NT2/D1 (cell line): ENCODE measurements around the gene CD58.

Experiments
- DNase-seq: peaks from one replicate; pipeline ENCODE4 v3.0.0-alpha.2; 2011; ENCODE audit warnings: low read depth, low spot score
- H3K27me3 ChIP-seq: 2 replicates; pipeline ENCODE4 v1.6.0; 2011; ENCODE audit warnings: mild to moderate bottlenecking; ENCODE audit not compliant: insufficient read length, insufficient read depth
- H3K36me3 ChIP-seq: 2 replicates; pipeline ENCODE4 v1.6.1; 2011; ENCODE audit warnings: mild to moderate bottlenecking, low read length, mixed read lengths; ENCODE audit not compliant: insufficient read depth, insufficient read length
- H3K4me1 ChIP-seq: 2 replicates; pipeline ENCODE4 v1.5.1; 2011; ENCODE audit not compliant: insufficient read depth, insufficient read length
- H3K4me3 ChIP-seq: 2 replicates; pipeline ENCODE4 v1.5.1; 2011; ENCODE audit warnings: low read depth; ENCODE audit not compliant: insufficient read length
- H3K9ac ChIP-seq: 2 replicates; pipeline ENCODE4 v1.6.0; 2011; ENCODE audit warnings: low read depth; ENCODE audit not compliant: insufficient read length
- H3K9me3 ChIP-seq: 2 replicates; pipeline ENCODE4 v1.5.1; 2011; ENCODE audit warnings: mild to moderate bottlenecking, low read length; ENCODE audit not compliant: insufficient read depth
- SUZ12 ChIP-seq: IDR thresholded peaks from 2 replicates; pipeline ENCODE4 v1.6.1; 2011; ENCODE audit not compliant: insufficient read length, insufficient read depth; ENCODE audit errors: extremely low read depth
- YY1 ChIP-seq: IDR thresholded peaks from 2 replicates; pipeline ENCODE4 v1.6.1; 2011; ENCODE audit not compliant: insufficient read length, insufficient read depth
- ZNF274 ChIP-seq: IDR thresholded peaks from 2 replicates; pipeline ENCODE4 v1.6.1; 2011; ENCODE audit warnings: mild to moderate bottlenecking, low read depth, low read length

CD58 gene

GRCh38 chr1:116572771-116573430 lies 2.1 kb upstream of the CD58 start:
- Histone ChIP-seq H3K9ac (no peak overlapping the region), H3K9me3 (no peaks in the 10 kb centered on the region), H3K36me3 (peaks cover 24% of the 10 kb centered on the region), H3K4me1 (peaks cover 19% of the 10 kb centered on the region), H3K27me3 (peaks cover 5% of the 10 kb centered on the region), H3K4me3 (no peak overlapping the region)
- no peak for TF ChIP-seq ZNF274
- TF ChIP-seq SUZ12: no peak
- TF ChIP-seq YY1: no peak
- no peak for DNase-seq

GRCh38 chr1:116572099-116572498 lies 1.3 kb upstream of the CD58 start:
- Histone ChIP-seq H3K36me3 (peaks cover 16% of the 10 kb centered on the region), H3K9ac (no peak overlapping the region), H3K27me3 (peaks cover 5% of the 10 kb centered on the region), H3K4me1 (peaks cover 19% of the 10 kb centered on the region), H3K9me3 (no peaks in the 10 kb centered on the region), H3K4me3 (no peak overlapping the region)
- TF ChIP-seq ZNF274: no peak
- DNase-seq: no peak

- Histone ChIP-seq H3K4me3 (peak overlapping the region; percentile 72), H3K27me3 (peaks cover 5% of the 10 kb centered on the region), H3K9ac (peak overlapping the region; percentile 81), H3K36me3 (peaks cover 9% of the 10 kb centered on the region), H3K4me1 (peaks cover 19% of the 10 kb centered on the region), H3K9me3 (no peaks in the 10 kb centered on the region)
- DNase-seq: no peak
- TF ChIP-seq ZNF274 (no peak), YY1 (no peak), SUZ12 (no peak)
Observed at GRCh38 chr1:116571215-116571919, 541 bp upstream of the CD58 start.

GRCh38 chr1:116569776-116570357 lies 959 bp downstream of the CD58 start:
- Histone ChIP-seq H3K36me3 (peaks cover 5% of the 10 kb centered on the region), H3K9ac (peak overlapping the region; percentile 81), H3K9me3 (peaks cover 6% of the 10 kb centered on the region), H3K27me3 (peaks cover 5% of the 10 kb centered on the region), H3K4me1 (peaks cover 19% of the 10 kb centered on the region), H3K4me3 (peak overlapping the region; percentile 72)
- TF ChIP-seq YY1 (no peak), SUZ12 (no peak), ZNF274 (no peak)
- DNase-seq: no peak

- peaks cover 11% of the 10 kb centered on the region for H3K9me3 ChIP-seq
- H3K27me3 ChIP-seq: peaks cover 5% of the 10 kb centered on the region
- no peak overlapping the region for H3K4me3 ChIP-seq
- no peak for TF ChIP-seq ZNF274
- no peak for TF ChIP-seq YY1
- H3K4me1 ChIP-seq: peaks cover 19% of the 10 kb centered on the region
- no peak for DNase-seq
- no peak overlapping the region for H3K9ac ChIP-seq
- peaks cover 5% of the 10 kb centered on the region for H3K36me3 ChIP-seq
Observed at GRCh38 chr1:116569381-116569670, 1.5 kb downstream of the CD58 start.

- no peak overlapping the region for H3K9ac ChIP-seq
- peaks cover 5% of the 10 kb centered on the region for H3K36me3 ChIP-seq
- no peak for DNase-seq
- no peak overlapping the region for H3K4me3 ChIP-seq
- peaks cover 5% of the 10 kb centered on the region for H3K27me3 ChIP-seq
- TF ChIP-seq SUZ12 (no peak), ZNF274 (no peak), YY1 (no peak)
- H3K4me1 ChIP-seq: peaks cover 19% of the 10 kb centered on the region
- peaks cover 16% of the 10 kb centered on the region for H3K9me3 ChIP-seq
Observed at GRCh38 chr1:116568662-116569380, 2.0 kb downstream of the CD58 start.
